ENCODE results near the gene SNCAIP.

Gene SNCAIP

GRCh38 chr5:122413722-122414121 is 101.7 kb downstream of the SNCAIP start:
- H3K9me3 ChIP-seq (ENCODE audit: insufficient read depth, low read length) = no peaks in the 10 kb centered on the region
- no peak overlapping the region for H3K4me3 ChIP-seq (ENCODE audit: insufficient read depth, low read length, poor library complexity, severe bottlenecking)
- no peaks in the 10 kb centered on the region for H3K9me2 ChIP-seq (replicated peaks; ENCODE audit: insufficient read depth, low read length)
- no peak overlapping the region for H3K4me2 ChIP-seq (ENCODE audit: low read depth, low read length, poor library complexity, severe bottlenecking)
- H3K9ac ChIP-seq (ENCODE audit: low read length) = no peak overlapping the region
- TF ChIP-seq EZH2phosphoT487 (conservative IDR thresholded peaks at IDR 0.05; ENCODE audit: low read length) (no peak), CTCF (IDR thresholded peaks at IDR 0.05; ENCODE audit: insufficient read depth, low read length, poor library complexity, severe bottlenecking) (no peak)
- no peaks in the 10 kb centered on the region for H4K20me1 ChIP-seq (ENCODE audit: low read depth, low read length)
- H3K79me2 ChIP-seq (ENCODE audit: insufficient read depth, low read length) = no peaks in the 10 kb centered on the region
- H3F3A ChIP-seq (ENCODE audit: insufficient read depth) = no peaks in the 10 kb centered on the region
- H2AFZ ChIP-seq (ENCODE audit: low read depth, low read length, severe bottlenecking) = no peak overlapping the region
- H3K27ac ChIP-seq (ENCODE audit: low read depth, low read length) = no peak overlapping the region
- no peaks in the 10 kb centered on the region for H3K36me3 ChIP-seq (ENCODE audit: low read length)
- H3K27me3 ChIP-seq (ENCODE audit: low read length) = no peaks in the 10 kb centered on the region

GRCh38 chr5:122415030-122415800 is 103.2 kb downstream of the SNCAIP start:
- Histone ChIP-seq H3K36me3 (ENCODE audit: low read length) (no peaks in the 10 kb centered on the region), H3K27me3 (ENCODE audit: low read length) (no peaks in the 10 kb centered on the region), H3K4me3 (ENCODE audit: insufficient read depth, low read length, poor library complexity, severe bottlenecking) (no peak overlapping the region), H3K79me2 (ENCODE audit: insufficient read depth, low read length) (no peaks in the 10 kb centered on the region), H4K20me1 (ENCODE audit: low read depth, low read length) (no peaks in the 10 kb centered on the region), H3F3A (ENCODE audit: insufficient read depth) (no peaks in the 10 kb centered on the region), H2AFZ (ENCODE audit: low read depth, low read length, severe bottlenecking) (no peak overlapping the region), H3K9ac (ENCODE audit: low read length) (no peak overlapping the region), H3K9me2 (replicated peaks; ENCODE audit: insufficient read depth, low read length) (no peaks in the 10 kb centered on the region), H3K27ac (ENCODE audit: low read depth, low read length) (no peak overlapping the region), H3K4me2 (ENCODE audit: low read depth, low read length, poor library complexity, severe bottlenecking) (no peak overlapping the region), H3K9me3 (ENCODE audit: insufficient read depth, low read length) (no peaks in the 10 kb centered on the region)
- TF ChIP-seq EZH2phosphoT487 (conservative IDR thresholded peaks at IDR 0.05; ENCODE audit: low read length) (no peak), CTCF (IDR thresholded peaks at IDR 0.05; ENCODE audit: insufficient read depth, low read length, poor library complexity, severe bottlenecking) (no peak)

- no peaks in the 10 kb centered on the region for H3K36me3 ChIP-seq (ENCODE audit: low read length)
- H3K27ac ChIP-seq (ENCODE audit: low read depth, low read length) = no peak overlapping the region
- H3F3A ChIP-seq (ENCODE audit: insufficient read depth) = no peaks in the 10 kb centered on the region
- no peak overlapping the region for H2AFZ ChIP-seq (ENCODE audit: low read depth, low read length, severe bottlenecking)
- no peaks in the 10 kb centered on the region for H3K9me2 ChIP-seq (replicated peaks; ENCODE audit: insufficient read depth, low read length)
- no peak for TF ChIP-seq CTCF (IDR thresholded peaks at IDR 0.05; ENCODE audit: insufficient read depth, low read length, poor library complexity, severe bottlenecking)
- TF ChIP-seq EZH2phosphoT487 (conservative IDR thresholded peaks at IDR 0.05; ENCODE audit: low read length) = no peak
- H3K79me2 ChIP-seq (ENCODE audit: insufficient read depth, low read length) = no peaks in the 10 kb centered on the region
- H4K20me1 ChIP-seq (ENCODE audit: low read depth, low read length) = no peaks in the 10 kb centered on the region
- H3K4me2 ChIP-seq (ENCODE audit: low read depth, low read length, poor library complexity, severe bottlenecking) = no peak overlapping the region
- H3K9ac ChIP-seq (ENCODE audit: low read length) = no peak overlapping the region
- H3K27me3 ChIP-seq (ENCODE audit: low read length) = no peaks in the 10 kb centered on the region
- H3K9me3 ChIP-seq (ENCODE audit: insufficient read depth, low read length) = no peaks in the 10 kb centered on the region
- H3K4me3 ChIP-seq (ENCODE audit: insufficient read depth, low read length, poor library complexity, severe bottlenecking) = no peak overlapping the region
Measured at GRCh38 chr5:122415801-122416120, 103.7 kb downstream of the SNCAIP start.
